ENCODE data around the gene MAST3. TPM values are rescaled to one million over a fixed set of nuclear protein-coding genes. Genes with fewer than 3 reads are reported as not detected.

Gene MAST3
- total RNA-seq: 6.7 TPM

GRCh38 chr19:18097217-18097992 lies at the start of gene MAST3:
TSS of gene MAST3 (plus strand) at chr19:18097778. CDS start at chr19:18097793, 15 bp downstream.
- peak within 1 kb of the TSS; percentile 51 for H3K4me3 ChIP-seq (ENCODE audit: low read length)

GRCh38 chr19:18049385-18049784 lies 48.2 kb upstream of the MAST3 start:
- no peaks in the 10 kb centered on the region for H3K9me3 ChIP-seq (ENCODE audit: low read depth, low read length)
- no peaks in the 10 kb centered on the region for H3K27me3 ChIP-seq (ENCODE audit: insufficient read depth, low read length)
- H3K4me3 ChIP-seq (ENCODE audit: low read length): no peak overlapping the region
- peaks cover 20% of the 10 kb centered on the region for H3K4me1 ChIP-seq (ENCODE audit: insufficient read depth, low read length)

More at GRCh38 chr19:18097217-18097992, at the start of gene MAST3:
- H3K9me3 ChIP-seq (ENCODE audit: low read depth, low read length): no peaks in the 10 kb centered on the region
- H3K4me1 ChIP-seq (ENCODE audit: insufficient read depth, low read length): peaks cover 37% of the 10 kb centered on the region
- H3K27me3 ChIP-seq (ENCODE audit: insufficient read depth, low read length): no peaks in the 10 kb centered on the region

- Histone ChIP-seq H3K9me3 (ENCODE audit: low read depth, low read length) (no peaks in the 10 kb centered on the region), H3K4me1 (ENCODE audit: insufficient read depth, low read length) (no peaks in the 10 kb centered on the region), H3K4me3 (ENCODE audit: low read length) (no peak overlapping the region), H3K27me3 (ENCODE audit: insufficient read depth, low read length) (no peaks in the 10 kb centered on the region)
Observed at GRCh38 chr19:18051887-18052286, 45.7 kb upstream of the MAST3 start.

GRCh38 chr19:18053576-18054219 lies 43.9 kb upstream of the MAST3 start:
- no peak overlapping the region for H3K4me3 ChIP-seq (ENCODE audit: low read length)
- H3K4me1 ChIP-seq (ENCODE audit: insufficient read depth, low read length): peaks cover 13% of the 10 kb centered on the region
- H3K27me3 ChIP-seq (ENCODE audit: insufficient read depth, low read length): no peaks in the 10 kb centered on the region
- no peaks in the 10 kb centered on the region for H3K9me3 ChIP-seq (ENCODE audit: low read depth, low read length)

- Histone ChIP-seq H3K4me1 (ENCODE audit: insufficient read depth, low read length) (peaks cover 15% of the 10 kb centered on the region), H3K4me3 (ENCODE audit: low read length) (no peak overlapping the region), H3K27me3 (ENCODE audit: insufficient read depth, low read length) (no peaks in the 10 kb centered on the region), H3K9me3 (ENCODE audit: low read depth, low read length) (no peaks in the 10 kb centered on the region)
Observed at GRCh38 chr19:18055967-18056366, 41.6 kb upstream of the MAST3 start.

GRCh38 chr19:18057557-18057956 lies 40.0 kb upstream of the MAST3 start:
- H3K4me1 ChIP-seq (ENCODE audit: insufficient read depth, low read length): peaks cover 15% of the 10 kb centered on the region
- H3K9me3 ChIP-seq (ENCODE audit: low read depth, low read length): no peaks in the 10 kb centered on the region
- no peak overlapping the region for H3K4me3 ChIP-seq (ENCODE audit: low read length)
- no peaks in the 10 kb centered on the region for H3K27me3 ChIP-seq (ENCODE audit: insufficient read depth, low read length)

- no peak overlapping the region for H3K4me3 ChIP-seq (ENCODE audit: low read length)
- no peaks in the 10 kb centered on the region for H3K9me3 ChIP-seq (ENCODE audit: low read depth, low read length)
- H3K4me1 ChIP-seq (ENCODE audit: insufficient read depth, low read length): peaks cover 15% of the 10 kb centered on the region
- H3K27me3 ChIP-seq (ENCODE audit: insufficient read depth, low read length): no peaks in the 10 kb centered on the region
Observed at GRCh38 chr19:18058208-18059009, 39.2 kb upstream of the MAST3 start.

- Histone ChIP-seq H3K4me3 (ENCODE audit: low read length) (no peak overlapping the region), H3K9me3 (ENCODE audit: low read depth, low read length) (no peaks in the 10 kb centered on the region), H3K4me1 (ENCODE audit: insufficient read depth, low read length) (peaks cover 15% of the 10 kb centered on the region), H3K27me3 (ENCODE audit: insufficient read depth, low read length) (no peaks in the 10 kb centered on the region)
Observed at GRCh38 chr19:18059297-18059696, 38.3 kb upstream of the MAST3 start.

- Histone ChIP-seq H3K4me1 (ENCODE audit: insufficient read depth, low read length) (peaks cover 15% of the 10 kb centered on the region), H3K9me3 (ENCODE audit: low read depth, low read length) (no peaks in the 10 kb centered on the region), H3K4me3 (ENCODE audit: low read length) (no peak overlapping the region), H3K27me3 (ENCODE audit: insufficient read depth, low read length) (no peaks in the 10 kb centered on the region)
Observed at GRCh38 chr19:18059902-18060301, 37.7 kb upstream of the MAST3 start.

GRCh38 chr19:18060472-18060871 lies 37.1 kb upstream of the MAST3 start:
- H3K4me3 ChIP-seq (ENCODE audit: low read length): no peak overlapping the region
- H3K27me3 ChIP-seq (ENCODE audit: insufficient read depth, low read length): no peaks in the 10 kb centered on the region
- peaks cover 15% of the 10 kb centered on the region for H3K4me1 ChIP-seq (ENCODE audit: insufficient read depth, low read length)
- no peaks in the 10 kb centered on the region for H3K9me3 ChIP-seq (ENCODE audit: low read depth, low read length)

- H3K27me3 ChIP-seq (ENCODE audit: insufficient read depth, low read length): no peaks in the 10 kb centered on the region
- peaks cover 15% of the 10 kb centered on the region for H3K4me1 ChIP-seq (ENCODE audit: insufficient read depth, low read length)
- no peaks in the 10 kb centered on the region for H3K9me3 ChIP-seq (ENCODE audit: low read depth, low read length)
- H3K4me3 ChIP-seq (ENCODE audit: low read length): no peak overlapping the region
Observed at GRCh38 chr19:18062028-18062427, 35.5 kb upstream of the MAST3 start.

GRCh38 chr19:18063463-18063862 lies 34.1 kb upstream of the MAST3 start:
- Histone ChIP-seq H3K27me3 (ENCODE audit: insufficient read depth, low read length) (no peaks in the 10 kb centered on the region), H3K4me1 (ENCODE audit: insufficient read depth, low read length) (peaks cover 4% of the 10 kb centered on the region), H3K4me3 (ENCODE audit: low read length) (no peak overlapping the region), H3K9me3 (ENCODE audit: low read depth, low read length) (no peaks in the 10 kb centered on the region)

GRCh38 chr19:18065173-18065495 lies 32.4 kb upstream of the MAST3 start:
- Histone ChIP-seq H3K4me3 (ENCODE audit: low read length) (no peak overlapping the region), H3K4me1 (ENCODE audit: insufficient read depth, low read length) (no peaks in the 10 kb centered on the region), H3K27me3 (ENCODE audit: insufficient read depth, low read length) (no peaks in the 10 kb centered on the region), H3K9me3 (ENCODE audit: low read depth, low read length) (no peaks in the 10 kb centered on the region)

- Histone ChIP-seq H3K4me1 (ENCODE audit: insufficient read depth, low read length) (peaks cover 4% of the 10 kb centered on the region), H3K27me3 (ENCODE audit: insufficient read depth, low read length) (no peaks in the 10 kb centered on the region), H3K9me3 (ENCODE audit: low read depth, low read length) (no peaks in the 10 kb centered on the region), H3K4me3 (ENCODE audit: low read length) (no peak overlapping the region)
Observed at GRCh38 chr19:18068395-18068794, 29.2 kb upstream of the MAST3 start.

- Histone ChIP-seq H3K27me3 (ENCODE audit: insufficient read depth, low read length) (no peaks in the 10 kb centered on the region), H3K9me3 (ENCODE audit: low read depth, low read length) (no peaks in the 10 kb centered on the region), H3K4me3 (ENCODE audit: low read length) (no peak overlapping the region), H3K4me1 (ENCODE audit: insufficient read depth, low read length) (peaks cover 6% of the 10 kb centered on the region)
Observed at GRCh38 chr19:18069383-18069782, 28.2 kb upstream of the MAST3 start.
